Jurkat, Clone E6-1 (cell line): ENCODE results near the gene CNTNAP5.

Experiments
- DNase-seq: peaks from one replicate; pipeline ENCODE4 v3.0.0-alpha.2; 2011; ENCODE audit warnings: low read depth, low spot score
- H3K4me3 ChIP-seq: 2 replicates; pipeline ENCODE4 v1.5.1; 2011; ENCODE audit warnings: mild to moderate bottlenecking, low read length, control low read depth, moderate library complexity

Gene CNTNAP5

DNA sequence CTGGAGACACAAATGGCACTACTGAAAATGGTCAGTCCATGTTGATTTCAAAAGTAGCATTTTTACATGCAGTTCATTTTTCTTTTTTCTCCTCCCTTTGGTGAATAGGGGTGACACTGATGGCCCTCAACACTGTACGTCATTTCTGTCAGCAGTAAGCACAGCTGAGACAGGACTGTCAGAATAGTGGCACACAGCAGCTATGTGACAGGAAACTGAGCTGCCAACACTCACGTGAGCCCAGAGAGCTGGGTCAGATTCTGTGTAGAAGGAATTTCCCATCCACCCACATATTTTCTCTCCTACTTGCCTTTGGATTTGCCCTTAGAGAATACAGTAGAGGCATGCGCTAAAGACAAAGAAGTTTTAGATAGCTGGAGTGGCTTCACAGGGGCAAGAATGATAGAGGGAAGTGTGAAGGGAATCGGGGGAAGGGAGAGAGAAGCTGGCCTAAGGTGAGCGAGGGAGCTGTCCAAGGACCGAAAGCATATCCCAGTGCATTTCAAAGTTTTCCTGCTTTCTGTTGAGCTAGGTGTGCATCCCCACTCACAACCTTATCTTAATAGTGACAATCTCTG lies 476.6 kb downstream of the CNTNAP5 start:
- H3K4me3 ChIP-seq = no peak overlapping the region
- DNase-seq = no peak

GRCh38 chr2:124514236-124514635 lies 489.1 kb downstream of the CNTNAP5 start:
- DNase-seq = no peak
- no peak overlapping the region for H3K4me3 ChIP-seq

- no peak for DNase-seq
- H3K4me3 ChIP-seq = no peak overlapping the region
Measured at GRCh38 chr2:124520953-124521352, 495.9 kb downstream of the CNTNAP5 start.

GRCh38 chr2:124523096-124523495 lies 498.0 kb downstream of the CNTNAP5 start:
- DNase-seq = no peak
- no peak overlapping the region for H3K4me3 ChIP-seq

GRCh38 chr2:124524155-124524915 lies 499.2 kb downstream of the CNTNAP5 start:
- no peak for DNase-seq
- no peak overlapping the region for H3K4me3 ChIP-seq

GRCh38 chr2:124526221-124526620 lies 501.1 kb downstream of the CNTNAP5 start:
- DNase-seq = no peak

GRCh38 chr2:124530203-124530602 lies 505.1 kb downstream of the CNTNAP5 start:
- H3K4me3 ChIP-seq = no peak overlapping the region
- no peak for DNase-seq

More at GRCh38 chr2:124526221-124526620, 501.1 kb downstream of the CNTNAP5 start:
- no peak overlapping the region for H3K4me3 ChIP-seq

DNA sequence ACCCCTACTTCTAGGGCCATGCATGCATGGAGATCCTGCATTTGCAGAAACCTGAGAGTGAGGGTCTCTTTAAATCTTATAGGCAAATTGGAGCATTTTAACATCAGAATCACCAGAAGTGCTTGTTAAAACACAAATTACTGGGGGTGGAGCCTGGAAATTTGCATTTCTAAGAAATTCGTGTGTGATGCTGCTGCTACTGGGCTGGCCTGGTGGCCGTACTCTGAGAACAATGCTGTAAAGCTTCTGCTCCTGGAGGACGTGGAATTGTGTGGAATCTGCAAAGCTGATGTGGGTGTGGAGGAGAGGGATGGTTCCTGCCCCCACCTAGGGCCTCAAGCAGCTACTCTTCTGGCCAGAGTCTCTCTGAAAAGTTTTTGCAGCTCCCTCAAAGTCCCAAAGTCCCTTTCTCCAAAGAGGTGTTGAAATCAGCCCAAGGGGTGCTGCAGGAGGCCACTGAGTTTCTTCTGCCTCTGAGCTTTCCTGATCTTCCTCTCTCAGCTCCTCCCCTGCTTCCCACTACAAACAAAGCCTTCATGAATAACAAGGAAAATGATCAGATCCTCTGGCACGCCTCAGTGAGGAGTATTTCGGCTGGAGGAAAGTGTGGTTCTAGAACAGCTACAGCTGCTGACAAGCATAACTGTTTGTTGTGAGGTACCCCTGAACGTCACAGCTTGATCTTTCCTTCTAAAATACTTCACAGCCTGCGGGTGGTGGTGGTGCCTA lies 508.3 kb downstream of the CNTNAP5 start:
- no peak overlapping the region for H3K4me3 ChIP-seq
- DNase-seq = no peak

DNA sequence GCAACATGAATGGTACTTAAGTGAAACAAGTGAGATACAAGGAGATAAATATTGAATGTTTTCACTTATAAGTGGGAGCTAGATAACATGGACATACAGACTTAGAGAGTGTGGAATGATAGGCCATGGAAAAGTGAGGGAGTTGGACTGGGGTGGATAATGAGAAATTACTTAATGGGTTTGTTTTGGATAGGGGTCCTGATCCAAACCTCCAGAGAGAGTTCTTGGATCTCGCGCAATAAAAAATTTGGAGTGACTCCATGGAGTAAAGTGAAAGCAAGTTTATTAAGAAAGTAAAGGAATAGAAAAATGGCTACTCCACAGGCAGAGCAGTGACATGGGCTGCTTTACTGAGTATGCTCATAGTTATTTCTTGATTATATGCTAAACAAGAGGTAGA lies 508.9 kb downstream of the CNTNAP5 start:
- H3K4me3 ChIP-seq = no peak overlapping the region
- no peak for DNase-seq

GRCh38 chr2:124535816-124536215 lies 510.7 kb downstream of the CNTNAP5 start:
- no peak for DNase-seq
- no peak overlapping the region for H3K4me3 ChIP-seq

DNA sequence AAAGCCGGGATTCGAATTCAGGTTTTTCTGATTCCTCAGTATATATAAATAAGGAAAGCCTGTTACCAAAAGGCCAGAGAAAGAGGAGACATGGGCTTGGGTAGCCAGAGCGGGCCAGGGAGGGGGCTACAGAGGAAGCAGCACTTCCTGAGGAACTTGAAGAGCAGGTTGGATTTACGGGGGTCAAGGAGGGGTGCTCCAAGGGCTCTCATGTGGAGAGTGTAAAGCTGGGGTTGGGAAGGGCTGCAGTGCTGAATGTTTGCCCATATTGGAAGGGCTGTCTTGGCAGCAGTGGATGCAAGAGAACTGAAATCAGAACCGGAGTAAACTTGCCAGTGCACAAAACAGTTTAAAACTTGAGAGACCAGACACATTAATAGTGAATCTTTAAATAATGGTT lies 511.5 kb downstream of the CNTNAP5 start:
- H3K4me3 ChIP-seq = no peak overlapping the region
- no peak for DNase-seq

DNA sequence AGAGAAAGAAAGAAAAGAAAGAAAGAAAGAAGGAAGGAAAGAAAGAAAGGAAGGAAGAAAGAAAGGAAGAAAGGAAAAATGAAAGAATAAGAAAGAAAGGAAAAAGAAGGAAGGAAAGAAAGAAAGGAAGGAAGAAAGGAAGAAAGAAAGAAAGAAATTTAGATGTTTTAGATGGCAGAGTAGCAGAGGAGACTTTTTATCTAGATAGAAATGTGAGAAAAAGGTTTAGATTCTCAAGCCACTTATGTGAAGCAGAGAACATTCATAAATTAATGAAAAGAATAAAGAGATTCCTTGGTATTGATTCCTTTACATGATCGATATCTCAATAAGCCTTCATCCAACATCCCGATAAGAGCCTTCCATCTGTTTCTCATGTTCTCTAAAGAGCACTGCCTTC lies 513.5 kb downstream of the CNTNAP5 start:
- no peak for DNase-seq
- no peak overlapping the region for H3K4me3 ChIP-seq

DNA sequence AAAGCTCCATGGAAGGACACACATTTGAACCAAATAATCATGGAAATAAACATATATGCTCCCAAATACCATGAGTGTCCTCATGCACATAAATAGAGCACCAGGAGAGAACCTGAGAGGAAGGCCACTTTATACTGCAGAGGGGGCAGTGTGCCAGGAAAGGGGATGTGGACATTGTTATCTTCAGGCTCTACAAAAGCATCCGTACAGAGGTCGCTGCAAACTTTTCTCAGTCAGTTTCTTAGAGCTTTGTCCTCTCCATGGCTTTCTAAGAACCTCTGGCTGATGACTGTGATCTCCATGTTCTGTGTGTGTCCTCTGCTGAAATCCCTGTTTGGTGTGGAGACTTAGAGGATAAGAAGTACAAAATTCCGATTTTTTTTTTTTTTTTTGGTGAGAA lies 515.7 kb downstream of the CNTNAP5 start:
- no peak overlapping the region for H3K4me3 ChIP-seq
- no peak for DNase-seq

DNA sequence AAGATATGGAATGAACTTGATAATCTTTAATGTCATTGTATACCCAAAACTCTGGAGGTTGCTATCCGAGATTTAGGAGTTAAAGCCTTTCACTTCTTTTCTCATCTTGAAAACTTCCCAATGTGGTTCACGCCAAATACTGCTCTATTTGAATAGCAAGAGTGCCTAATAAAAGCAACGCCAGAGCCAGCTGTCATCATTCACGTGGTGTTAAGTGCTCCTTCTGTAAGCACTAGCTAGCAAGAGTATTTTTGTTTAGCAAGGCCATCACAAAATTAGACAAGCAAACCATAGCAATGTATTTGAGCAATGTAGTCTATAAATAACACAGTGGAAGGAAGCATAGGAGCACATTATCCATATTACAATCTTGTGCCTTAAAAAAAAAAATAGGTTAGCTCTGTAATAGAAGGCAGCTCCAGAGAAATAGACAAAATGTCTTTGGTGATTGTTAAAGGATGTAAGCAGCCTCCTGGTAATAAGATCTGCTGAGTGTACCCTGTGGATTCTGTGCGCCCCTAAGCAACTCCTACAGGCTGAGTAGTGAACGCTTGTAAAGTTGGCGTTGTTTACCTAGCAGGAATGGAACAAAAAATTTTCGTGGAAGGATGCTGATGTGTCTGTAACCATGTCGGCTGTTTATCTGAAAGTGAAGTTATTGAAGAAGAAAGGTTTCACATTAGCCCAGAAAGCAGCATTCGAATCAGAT lies 518.0 kb downstream of the CNTNAP5 start:
- DNase-seq = no peak
- H3K4me3 ChIP-seq = no peak overlapping the region

DNA sequence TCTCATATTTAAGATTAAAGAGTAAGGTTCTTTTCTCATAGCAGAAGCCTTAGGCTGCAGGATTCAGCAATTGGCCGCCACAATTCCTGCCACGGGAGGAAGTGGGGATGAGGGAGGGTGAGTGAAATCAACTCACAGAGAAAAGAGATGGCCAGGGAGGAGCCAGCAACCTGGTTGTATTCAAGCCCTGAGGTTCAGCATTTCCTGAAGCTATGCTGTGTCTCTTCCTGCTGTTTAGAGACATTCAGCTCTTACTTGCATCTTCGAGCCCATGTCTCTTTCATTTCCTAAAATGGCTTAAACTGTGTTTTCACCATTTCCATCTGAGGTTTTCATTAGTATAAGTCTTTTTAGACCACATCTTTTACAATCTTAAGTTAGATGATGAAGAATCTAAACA lies 522.6 kb downstream of the CNTNAP5 start:
- DNase-seq = no peak
- H3K4me3 ChIP-seq = no peak overlapping the region

DNA sequence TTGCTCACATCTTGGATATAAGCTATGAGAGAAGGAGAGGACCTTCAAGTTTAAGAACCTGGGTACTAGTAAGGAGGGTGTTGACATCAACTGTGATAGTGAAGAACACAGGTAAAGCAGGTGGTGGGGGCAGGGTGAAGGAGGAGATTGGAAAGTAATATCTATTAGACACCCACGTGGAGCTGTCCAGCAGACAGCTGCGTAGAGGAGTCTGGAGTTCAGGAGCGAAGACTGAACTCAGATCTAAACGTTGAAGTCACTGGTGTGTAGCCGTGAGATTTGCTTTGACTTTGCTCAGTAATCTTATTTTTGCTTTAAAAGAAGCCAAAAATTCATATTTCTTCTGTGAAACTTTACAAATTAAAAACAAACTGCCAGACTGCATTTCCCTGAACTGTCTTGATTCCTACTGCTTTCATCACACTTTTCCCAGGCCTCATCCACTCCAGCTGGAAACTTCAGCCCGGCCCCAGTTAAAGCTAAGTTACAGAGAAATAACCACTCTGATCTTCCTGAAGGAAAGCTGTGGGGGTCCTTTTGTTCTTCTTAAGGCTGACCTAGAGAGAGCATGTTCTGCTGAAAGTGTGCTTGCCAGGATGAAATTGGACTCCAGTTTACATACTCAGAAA lies 533.3 kb downstream of the CNTNAP5 start:
- no peak for DNase-seq
- no peak overlapping the region for H3K4me3 ChIP-seq

DNA sequence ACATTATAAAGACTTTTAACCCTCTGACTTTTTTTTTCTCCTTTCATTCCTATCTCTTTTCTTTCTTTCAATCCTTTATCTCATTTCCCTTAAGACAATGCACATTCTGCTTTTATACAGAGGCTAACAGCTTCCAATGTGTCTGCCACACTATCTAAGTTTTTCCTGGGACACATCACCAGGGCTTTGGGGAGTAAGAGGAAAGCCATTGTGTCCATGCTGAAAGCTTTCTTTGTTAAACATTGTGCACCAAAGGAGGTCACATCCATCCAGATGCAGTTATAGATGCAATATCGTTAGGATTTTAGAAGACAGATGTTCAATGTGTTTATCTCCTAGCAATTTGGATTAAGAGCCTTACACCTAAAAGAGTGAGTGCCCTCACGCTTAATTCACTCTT lies 534.1 kb downstream of the CNTNAP5 start:
- no peak for DNase-seq
- H3K4me3 ChIP-seq = no peak overlapping the region

- DNase-seq = no peak
Measured at GRCh38 chr2:124560592-124561112, 535.6 kb downstream of the CNTNAP5 start.

DNA sequence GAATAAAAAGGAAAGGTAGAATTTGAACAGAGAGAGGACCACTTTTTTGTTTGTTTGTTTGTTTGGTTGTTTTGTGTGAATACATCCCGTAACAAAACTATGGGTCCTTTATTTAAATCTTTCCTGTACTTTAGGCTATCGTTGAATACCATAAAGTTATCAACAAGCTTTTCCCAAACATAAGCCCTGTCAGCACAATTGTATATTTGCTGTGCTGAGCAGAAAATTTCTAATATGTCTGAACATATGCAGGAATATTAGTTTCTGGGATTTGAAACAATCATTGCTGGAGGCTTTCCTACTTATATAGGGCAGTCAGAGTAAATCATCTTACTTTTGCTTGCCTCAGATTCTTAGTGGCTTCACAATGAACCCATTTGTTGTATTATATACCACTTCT lies 536.4 kb downstream of the CNTNAP5 start:
- no peak overlapping the region for H3K4me3 ChIP-seq
- DNase-seq = no peak

More at GRCh38 chr2:124560592-124561112, 535.6 kb downstream of the CNTNAP5 start:
- H3K4me3 ChIP-seq = no peak overlapping the region
